Muscle of leg (tissue), 11 donors: ENCODE data around the gene NIM1K. TPM values are rescaled to one million over a fixed set of nuclear protein-coding genes. Genes with fewer than 3 reads are reported as not detected.
"Not testable (repeated sequence)": the region's sequence is repeated elsewhere in the genome, so short reads cannot be mapped to it uniquely, and the experiment has no call there.

ENCODE experiments used
- DNase-seq: peaks from one replicate; pipeline ENCODE4 v3.0.0; 2013
- H3K27ac ChIP-seq: one replicate; pipeline ENCODE4 v1.5.1; 2013; ENCODE audit warnings: mild to moderate bottlenecking, low read length, control low read depth
- H3K27me3 ChIP-seq: one replicate; pipeline ENCODE4 v1.6.1; 2013; ENCODE audit warnings: low read length; ENCODE audit not compliant: control insufficient read depth, insufficient read depth
- H3K36me3 ChIP-seq: one replicate; pipeline ENCODE4 v1.6.1; 2013; ENCODE audit warnings: low read length; ENCODE audit not compliant: control insufficient read depth, insufficient read depth
- H3K4me1 ChIP-seq: one replicate; pipeline ENCODE4 v1.6.1; 2013; ENCODE audit warnings: low read length; ENCODE audit not compliant: control insufficient read depth, insufficient read depth
- H3K4me3 ChIP-seq: one replicate; pipeline ENCODE4 v1.5.1; 2013; ENCODE audit warnings: low read length, control low read depth
- H3K9me3 ChIP-seq: replicated peaks from 2 replicates; pipeline ENCODE4 v1.6.1; 2013; ENCODE audit warnings: low read depth, low read length; ENCODE audit not compliant: control insufficient read depth
- WGBS: methylation state at CpG from one replicate; pipeline ENCODE4 v1.1.5; 2013; ENCODE audit warnings: missing lambda C conversion rate; ENCODE audit not compliant: insufficient coverage; 5-methylcytosine and 5-hydroxymethylcytosine counted together
- polyA plus RNA-seq, 8 donors: library from polyadenylated mRNA; unstranded; fragments of 120-200 nt; gene quantifications; one replicate each; pipeline versions ENCODE4 v1.2.1 to v1.2.3, GENCODE V29; 2013; ENCODE audit warnings: inconsistent platforms in 1 of 8, low replicate concordance in 1 of 8; ENCODE audit not compliant: insufficient read length in 8 of 8, insufficient read depth in 1 of 8
- total RNA-seq: library from RNA; stranded (reverse); fragments of 120-200 nt; gene quantifications from one replicate; pipeline ENCODE4 v1.2.4, GENCODE V29; 2013

Gene NIM1K
- total and polyA plus RNA-seq, 9 donors = 0.17 to 1.2 (median 0.34) TPM

- no peaks in the 10 kb centered on the region for H3K4me1 ChIP-seq
- no peak overlapping the region for H3K27ac ChIP-seq
- peaks cover 25% of the 10 kb centered on the region for H3K36me3 ChIP-seq
- H3K4me3 ChIP-seq = no peak overlapping the region
- no CpG with 5 or more reads among the region's 2 CpGs for WGBS
- H3K9me3 ChIP-seq = no peaks in the 10 kb centered on the region
- H3K27me3 ChIP-seq = no peaks in the 10 kb centered on the region
- no peak for DNase-seq
These were observed 104.8 kb downstream of the NIM1K start for GRCh38 chr5:43296835-43297234.

- peak; percentile 15 for DNase-seq
- WGBS = 60% methylated on average over 1 of the region's 5 CpGs
- Histone ChIP-seq H3K4me1 (no peaks in the 10 kb centered on the region), H3K4me3 (no peak overlapping the region), H3K27ac (no peak overlapping the region), H3K27me3 (no peaks in the 10 kb centered on the region), H3K36me3 (peaks cover 18% of the 10 kb centered on the region), H3K9me3 (no peaks in the 10 kb centered on the region)
These were observed 106.4 kb downstream of the NIM1K start for GRCh38 chr5:43298443-43298842.

- no peaks in the 10 kb centered on the region for H3K27me3 ChIP-seq
- H3K36me3 ChIP-seq = peaks cover 11% of the 10 kb centered on the region
- no peak for DNase-seq
- H3K4me1 ChIP-seq = no peaks in the 10 kb centered on the region
- H3K4me3 ChIP-seq = no peak overlapping the region
- H3K9me3 ChIP-seq = no peaks in the 10 kb centered on the region
- H3K27ac ChIP-seq = no peak overlapping the region
- WGBS = no CpG with 5 or more reads among the region's 1 CpG
These were observed 108.1 kb downstream of the NIM1K start for GRCh38 chr5:43300112-43300511.

GRCh38 chr5:43301653-43302091, 109.6 kb downstream of the NIM1K start:
- Histone ChIP-seq H3K27me3 (no peaks in the 10 kb centered on the region), H3K9me3 (no peaks in the 10 kb centered on the region), H3K4me1 (no peaks in the 10 kb centered on the region), H3K27ac (no peak overlapping the region), H3K36me3 (peaks cover 9% of the 10 kb centered on the region), H3K4me3 (no peak overlapping the region)
- 85% methylated on average over 2 of the region's 3 CpGs for WGBS
- peak; percentile 25 for DNase-seq

- Histone ChIP-seq H3K27me3 (no peaks in the 10 kb centered on the region), H3K36me3 (peaks cover 3% of the 10 kb centered on the region), H3K27ac (no peak overlapping the region), H3K4me3 (no peak overlapping the region), H3K4me1 (no peaks in the 10 kb centered on the region), H3K9me3 (no peaks in the 10 kb centered on the region)
- no peak for DNase-seq
- no CpG with 5 or more reads among the region's 3 CpGs for WGBS
These were observed 110.5 kb downstream of the NIM1K start for GRCh38 chr5:43302481-43302880.

GRCh38 chr5:43303242-43303641, 111.2 kb downstream of the NIM1K start:
- Histone ChIP-seq H3K4me1 (no peaks in the 10 kb centered on the region), H3K4me3 (no peak overlapping the region), H3K36me3 (peaks cover 3% of the 10 kb centered on the region), H3K27me3 (no peaks in the 10 kb centered on the region), H3K27ac (no peak overlapping the region), H3K9me3 (no peaks in the 10 kb centered on the region)
- DNase-seq = no peak
- 100% methylated on average over 1 of the region's 4 CpGs for WGBS

- no peak for DNase-seq
- H3K36me3 ChIP-seq = no peaks in the 10 kb centered on the region
- H3K4me3 ChIP-seq = no peak overlapping the region
- H3K4me1 ChIP-seq = no peaks in the 10 kb centered on the region
- no peaks in the 10 kb centered on the region for H3K27me3 ChIP-seq
- H3K9me3 ChIP-seq = no peaks in the 10 kb centered on the region
- no CpG with 5 or more reads among the region's 1 CpG for WGBS
- H3K27ac ChIP-seq = no peak overlapping the region
These were observed 112.5 kb downstream of the NIM1K start for GRCh38 chr5:43304525-43304924.

- no CpG with 5 or more reads among the region's 1 CpG for WGBS
- Histone ChIP-seq H3K4me1 (no peaks in the 10 kb centered on the region), H3K9me3 (no peaks in the 10 kb centered on the region), H3K27ac (no peak overlapping the region), H3K36me3 (no peaks in the 10 kb centered on the region), H3K4me3 (no peak overlapping the region), H3K27me3 (no peaks in the 10 kb centered on the region)
- peak; percentile 74 for DNase-seq
These were observed 114.0 kb downstream of the NIM1K start for GRCh38 chr5:43305948-43306565.

GRCh38 chr5:43306954-43307353, 114.9 kb downstream of the NIM1K start:
- not testable (repeated sequence) for H3K4me1 ChIP-seq, DNase-seq, H3K36me3 ChIP-seq, H3K27ac ChIP-seq, H3K27me3 ChIP-seq, H3K4me3 ChIP-seq, H3K9me3 ChIP-seq
- WGBS = no CpG with 5 or more reads among the region's 5 CpGs

GRCh38 chr5:43309122-43309521, 117.1 kb downstream of the NIM1K start:
- DNase-seq = no peak
- Histone ChIP-seq H3K27ac (no peak overlapping the region), H3K27me3 (no peaks in the 10 kb centered on the region), H3K9me3 (no peaks in the 10 kb centered on the region), H3K4me1 (peaks cover 9% of the 10 kb centered on the region), H3K36me3 (no peaks in the 10 kb centered on the region), H3K4me3 (no peak overlapping the region)
- WGBS = no CpG with 5 or more reads among the region's 3 CpGs

- peaks cover 10% of the 10 kb centered on the region for H3K4me1 ChIP-seq
- H3K4me3 ChIP-seq = no peak overlapping the region
- DNase-seq = no peak
These were observed 117.6 kb downstream of the NIM1K start for GRCh38 chr5:43309637-43310036.

More at GRCh38 chr5:43309637-43310036, 117.6 kb downstream of the NIM1K start:
- H3K36me3 ChIP-seq = no peaks in the 10 kb centered on the region
- no peaks in the 10 kb centered on the region for H3K27me3 ChIP-seq
- no peaks in the 10 kb centered on the region for H3K9me3 ChIP-seq
- H3K27ac ChIP-seq = no peak overlapping the region
